H1 (cell line): ENCODE results near the gene TBC1D24. TPM values are rescaled to one million over a fixed set of nuclear protein-coding genes. Genes with fewer than 3 reads are reported as not detected.

ENCODE experiments used
- CTCF ChIA-PET: fragments of 300-600 bp; sonication (Branson Sonifier 250); formaldehyde crosslinking; loops from one replicate; lab custom pipeline; 2021; ENCODE audit not compliant: partially characterized antibody; lab: Charles Lee
- POLR2A ChIA-PET: fragments of 300-600 bp; sonication (Branson Sonifier 250); formaldehyde crosslinking; loops from one replicate; lab custom pipeline; 2021; ENCODE audit warnings: inconsistent platforms; ENCODE audit not compliant: partially characterized antibody; lab: Charles Lee
- DNase-seq, 2 experiments: peaks; one replicate each; pipeline versions ENCODE4 v3.0.0 to v3.0.0-alpha.2; 2010 to 2022; ENCODE audit warnings: low spot score in 2 of 2, low read depth in 1 of 2, mixed read lengths in 1 of 2
- FAIRE-seq: peaks from 2 replicates; lab custom pipeline; 2011; peaks lifted over from hg19 to GRCh38; lab: Jason Lieb, UNC
- H2AFZ ChIP-seq: 2 replicates; pipeline ENCODE4 v1.8.1; 2012; ENCODE audit warnings: low read length, inconsistent platforms
- H2AK5ac ChIP-seq: 2 replicates; pipeline ENCODE4 v1.6.1; 2013; ENCODE audit warnings: low read depth, low read length
- H2BK120ac ChIP-seq: replicated peaks from 2 replicates; pipeline ENCODE3; 2013; ENCODE audit warnings: low read depth, low read length, inconsistent platforms
- H2BK12ac ChIP-seq: 2 replicates; pipeline ENCODE4 v1.6.1; 2013; ENCODE audit warnings: low read depth, low read length
- H2BK15ac ChIP-seq: 2 replicates; pipeline ENCODE4 v1.6.1; 2013; ENCODE audit warnings: low read length
- H2BK20ac ChIP-seq: 2 replicates; pipeline ENCODE4 v1.6.1; 2013; ENCODE audit warnings: low read length
- H2BK5ac ChIP-seq: 2 replicates; pipeline ENCODE4 v1.6.1; 2013; ENCODE audit warnings: low read depth, low read length
- H3K14ac ChIP-seq: 2 replicates; pipeline ENCODE4 v1.6.1; 2013; ENCODE audit warnings: inconsistent platforms; ENCODE audit not compliant: insufficient read length
- H3K18ac ChIP-seq: 2 replicates; pipeline ENCODE4 v1.6.1; 2013; ENCODE audit warnings: low read length; ENCODE audit errors: extremely low read depth
- H3K23ac ChIP-seq: 2 replicates; pipeline ENCODE4 v1.6.1; 2013; ENCODE audit warnings: inconsistent platforms; ENCODE audit not compliant: insufficient read length
- H3K23me2 ChIP-seq: 2 replicates; pipeline ENCODE4 v1.6.1; 2013; ENCODE audit warnings: low read depth, low read length
- H3K27ac ChIP-seq: 2 replicates; pipeline ENCODE4 v1.6.1; 2011; ENCODE audit warnings: low read depth, low read length, inconsistent platforms
- H3K27me3 ChIP-seq, 4 experiments: replicated peaks in 1 of 4; 1 replicate in 1 of 4; 2 replicates in 3 of 4; pipeline versions ENCODE4 v1.6.1 to v1.8.1; 2011 to 2013; ENCODE audit warnings: low read length in 3 of 4, mild to moderate bottlenecking in 3 of 4, inconsistent platforms in 2 of 4, mixed read lengths in 2 of 4, moderate library complexity in 1 of 4; ENCODE audit not compliant: control insufficient read depth in 3 of 4, insufficient read depth in 3 of 4; ENCODE audit errors: extremely low read depth in 1 of 4
- H3K36me3 ChIP-seq, 4 experiments: 2 replicates each; pipeline versions ENCODE4 v1.6.1 to v1.8.1; 2011 to 2013; ENCODE audit warnings: mild to moderate bottlenecking in 4 of 4, low read length in 3 of 4, moderate library complexity in 2 of 4, control low read depth in 1 of 4, inconsistent platforms in 1 of 4; ENCODE audit not compliant: insufficient read depth in 4 of 4, control insufficient read depth in 2 of 4
- H3K4ac ChIP-seq: replicated peaks from 2 replicates; pipeline ENCODE3; 2013; ENCODE audit warnings: low read length, low read depth, mixed read lengths, inconsistent platforms; ENCODE audit not compliant: insufficient read length
- H3K4me1 ChIP-seq, 4 experiments: replicated peaks in 1 of 4; 1 replicate in 1 of 4; 2 replicates in 3 of 4; pipeline versions ENCODE4 v1.6.1 to v1.8.1; 2011 to 2013; ENCODE audit warnings: low read length in 3 of 4, inconsistent platforms in 2 of 4, mixed read lengths in 1 of 4; ENCODE audit not compliant: insufficient read depth in 4 of 4, control insufficient read depth in 3 of 4
- H3K4me2 ChIP-seq, 2 experiments: 2 replicates each; pipeline versions ENCODE4 v1.6.1 to v1.8.1; 2011 to 2013; ENCODE audit warnings: low read depth in 2 of 2, low read length in 2 of 2, control low read depth in 1 of 2, inconsistent platforms in 1 of 2, mild to moderate bottlenecking in 1 of 2; ENCODE audit not compliant: insufficient read depth in 1 of 2
- H3K4me3 ChIP-seq, 4 experiments: fragments of 200-600, 300-600 bp in 1 of 4; sonication (generic), shearing (Covaris generic), sonication (Bioruptor Twin) in 1 of 4; 2 replicates each; pipeline versions ENCODE4 v1.5.1 to v1.8.1; 2011 to 2016; ENCODE audit warnings: low read length in 4 of 4, low read depth in 3 of 4, control low read depth in 2 of 4, inconsistent platforms in 2 of 4, mild to moderate bottlenecking in 2 of 4, mixed read lengths in 1 of 4, moderate library complexity in 1 of 4; ENCODE audit not compliant: insufficient read depth in 2 of 4; ENCODE audit errors: extremely low read depth in 1 of 4
- H3K56ac ChIP-seq: replicated peaks from 2 replicates; pipeline ENCODE3; 2013; ENCODE audit warnings: low read depth, mild to moderate bottlenecking, mixed read lengths, low read length, inconsistent platforms; ENCODE audit not compliant: insufficient read length
- H3K79me1 ChIP-seq: 2 replicates; pipeline ENCODE4 v1.6.1; 2013; ENCODE audit warnings: low read depth, low read length, control low read depth
- H3K79me2 ChIP-seq, 2 experiments: 2 replicates each; pipeline versions ENCODE4 v1.6.1 to v1.8.1; 2012 to 2013; ENCODE audit warnings: low read length in 2 of 2, mild to moderate bottlenecking in 2 of 2, inconsistent platforms in 1 of 2; ENCODE audit not compliant: insufficient read depth in 2 of 2, control insufficient read depth in 1 of 2
- H3K9ac ChIP-seq, 4 experiments: replicated peaks in 1 of 4; 1 replicate in 1 of 4; 2 replicates in 3 of 4; pipeline versions ENCODE4 v1.6.1 to v1.8.1; 2011 to 2013; ENCODE audit warnings: low read depth in 3 of 4, low read length in 3 of 4, control low read depth in 2 of 4, mild to moderate bottlenecking in 2 of 4, moderate library complexity in 2 of 4, inconsistent platforms in 1 of 4; ENCODE audit errors: extremely low read depth in 1 of 4
- H3K9me3 ChIP-seq, 2 experiments: 2 replicates each; pipeline versions ENCODE4 v1.6.1 to v1.8.1; 2012 to 2013; ENCODE audit warnings: mild to moderate bottlenecking in 2 of 2, moderate library complexity in 2 of 2, control low read depth in 1 of 2, inconsistent platforms in 1 of 2, low read depth in 1 of 2, low read length in 1 of 2, mixed read lengths in 1 of 2; ENCODE audit not compliant: insufficient read depth in 2 of 2
- H4K20me1 ChIP-seq, 2 experiments: replicated peaks in 1 of 2; 2 replicates each; pipeline versions ENCODE3 to v1.8.1; 2011 to 2013; ENCODE audit warnings: inconsistent platforms in 2 of 2, low read length in 2 of 2, mild to moderate bottlenecking in 1 of 2; ENCODE audit not compliant: insufficient read depth in 2 of 2, control insufficient read depth in 1 of 2
- H4K5ac ChIP-seq: 2 replicates; pipeline ENCODE4 v1.6.1; 2013; ENCODE audit warnings: low read length, low read depth, mixed read lengths, inconsistent platforms; ENCODE audit not compliant: insufficient read length
- H4K8ac ChIP-seq: 2 replicates; pipeline ENCODE4 v1.8.0; 2013; ENCODE audit warnings: mild to moderate bottlenecking, moderate library complexity, low read length, inconsistent platforms; ENCODE audit not compliant: insufficient read depth; ENCODE audit errors: extremely low read depth
- H4K91ac ChIP-seq: replicated peaks from 2 replicates; pipeline ENCODE3; 2013; ENCODE audit warnings: low read length, mixed read lengths, inconsistent platforms; ENCODE audit not compliant: insufficient read length
- BACH1 ChIP-seq: IDR thresholded peaks from 2 replicates; pipeline ENCODE4 v1.6.1; 2012; ENCODE audit warnings: low read length, improper control_type of control experiment
- JUND ChIP-seq: IDR thresholded peaks from 2 replicates; pipeline ENCODE4 v1.6.1; 2011; ENCODE audit warnings: mild to moderate bottlenecking, improper control_type of control experiment, low read length
- NRF1 ChIP-seq: IDR thresholded peaks from 2 replicates; pipeline ENCODE4 v1.6.1; 2011; ENCODE audit warnings: mild to moderate bottlenecking, low read depth, low read length, improper control_type of control experiment
- RAD21 ChIP-seq, 2 experiments: IDR thresholded peaks in 1 of 2; conservative IDR thresholded peaks in 1 of 2; 2 replicates each; pipeline ENCODE4 v1.6.1; 2011; ENCODE audit warnings: low read depth in 2 of 2, low read length in 2 of 2, improper control_type of control experiment in 1 of 2, inconsistent platforms in 1 of 2, mild to moderate bottlenecking in 1 of 2, moderate library complexity in 1 of 2
- SP1 ChIP-seq: IDR thresholded peaks from 2 replicates; pipeline ENCODE4 v1.6.1; 2011; ENCODE audit warnings: low read depth, low read length
- TAF1 ChIP-seq: IDR thresholded peaks from 2 replicates; pipeline ENCODE4 v1.6.1; 2011; ENCODE audit warnings: mild to moderate bottlenecking, low read depth, low read length
- WGBS, 2 experiments: shearing (Covaris generic) in 1 of 2; methylation state at CpG; one replicate each; pipeline versions ENCODE4 v1.1.6 to v1.1.7; 2013 to 2015; ENCODE audit warnings: low lambda C conversion rate in 2 of 2, mixed read lengths in 2 of 2, inconsistent platforms in 1 of 2, low coverage in 1 of 2, missing lambda C conversion rate in 1 of 2; ENCODE audit not compliant: insufficient replicate concordance in 2 of 2, insufficient coverage in 1 of 2, insufficient read length in 1 of 2; ENCODE audit errors: extremely low coverage in 1 of 2, missing lambda C conversion rate in 1 of 2; 5-methylcytosine and 5-hydroxymethylcytosine counted together
- polyA plus RNA-seq, 7 experiments: library from polyadenylated mRNA; depleted of rRNA in 3 of 7; stranded (reverse) in 5 of 7; unstranded in 2 of 7; fragments of >200 nt in 5 of 7; fragments of 200-250 nt in 2 of 7; gene quantifications; 1 replicate in 5 of 7; 2 replicates in 1 of 7; 4 replicates in 1 of 7; pipeline versions ENCODE4 v1.2.1 to v1.2.3, GENCODE V29; 2011 to 2013; ENCODE audit warnings: missing spikeins in 2 of 7, mixed read lengths in 2 of 7
- total RNA-seq: library from RNA; stranded (reverse); fragmentation: NEBNext Ultra II Directional; extraction: Animal tissue kit (Norgen Biotek cat#: 25700); gene quantifications from 2 replicates; pipeline ENCODE4 v1.2.1, GENCODE V29; 2021
- TF ChIP-seq, protein P1 (sequence below): IDR thresholded peaks from 2 replicates; pipeline ENCODE4 v1.6.1; 2011; ENCODE audit warnings: low read length, improper control_type of control experiment

Gene TBC1D24
- total and polyA plus RNA-seq, 2 of the 8 experiments (the other 6 are each of a cell fraction or from before 2014, with no cell fraction given): 8.7 to 21.5 TPM

GRCh38 chr16:2452650-2453049, 22.3 kb upstream of the TBC1D24 start:
- no peak overlapping the region for H2BK120ac ChIP-seq
- TF ChIP-seq, protein P1, sequence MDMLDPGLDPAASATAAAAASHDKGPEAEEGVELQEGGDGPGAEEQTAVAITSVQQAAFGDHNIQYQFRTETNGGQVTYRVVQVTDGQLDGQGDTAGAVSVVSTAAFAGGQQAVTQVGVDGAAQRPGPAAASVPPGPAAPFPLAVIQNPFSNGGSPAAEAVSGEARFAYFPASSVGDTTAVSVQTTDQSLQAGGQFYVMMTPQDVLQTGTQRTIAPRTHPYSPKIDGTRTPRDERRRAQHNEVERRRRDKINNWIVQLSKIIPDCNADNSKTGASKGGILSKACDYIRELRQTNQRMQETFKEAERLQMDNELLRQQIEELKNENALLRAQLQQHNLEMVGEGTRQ: no peak
- TF ChIP-seq SP1 (no peak), TAF1 (no peak), RAD21 (IDR thresholded peaks at IDR 0.05 in 1 of 2, conservative IDR thresholded peaks at IDR 0.05 in 1 of 2; ENCODE audit: low read depth in 2 of 2, low read length in 2 of 2) (no peak), BACH1 (no peak), NRF1 (no peak), JUND (no peak)
- TF ChIP-seq, all 59 proteins: peak for 0
- Histone ChIP-seq H3K4me2 (no peak overlapping the region), H4K5ac (no peak overlapping the region), H3K79me2 (no peaks in the 10 kb centered on the region), H4K20me1 (peaks cover 9 to 28% of the 10 kb centered on the region in 2 experiments), H2BK12ac (no peak overlapping the region), H3K14ac (no peak overlapping the region), H3K79me1 (no peaks in the 10 kb centered on the region; the same call in 1 of the 2 replicates), H3K18ac (no peak overlapping the region), H3K23ac (no peak overlapping the region), H3K4me1 (no peaks in the 10 kb centered on the region), H2AK5ac (no peak overlapping the region), H3K27ac (no peak overlapping the region), H2AFZ (no peak overlapping the region), H2BK5ac (no peak overlapping the region), H3K27me3 (no peaks in the 10 kb centered on the region), H3K23me2 (no peaks in the 10 kb centered on the region), H3K4ac (no peak overlapping the region), H4K91ac (no peak overlapping the region), H3K4me3 (no peak overlapping the region), H4K8ac (no peak overlapping the region), H2BK15ac (no peak overlapping the region), H3K9me3 (no peaks in the 10 kb centered on the region), H3K9ac (no peak overlapping the region), H3K56ac (no peak overlapping the region), H3K36me3 (peaks cover 43 to 75% (median 67%) of the 10 kb centered on the region in 4 experiments), H2BK20ac (no peak overlapping the region)
- no peak for DNase-seq
- ChIA-PET POLR2A (interaction anchor here (0.9 kb wide), 1 partner anchor 13 kb away, joined by 4 read pairs; no protein-coding TSS in a partner anchor), CTCF (interaction anchor here (0.6 kb wide), 1 partner anchor 12 kb away, joined by 3 read pairs; no protein-coding TSS in a partner anchor)
- no peak for FAIRE-seq
- WGBS, 2 experiments: 94% methylated on average over 8 of the region's 8 CpGs; no CpG with 5 or more reads in 1 of the 2 experiments
